Measurements from ENCODE around the gene KIF26B.

DNA sequence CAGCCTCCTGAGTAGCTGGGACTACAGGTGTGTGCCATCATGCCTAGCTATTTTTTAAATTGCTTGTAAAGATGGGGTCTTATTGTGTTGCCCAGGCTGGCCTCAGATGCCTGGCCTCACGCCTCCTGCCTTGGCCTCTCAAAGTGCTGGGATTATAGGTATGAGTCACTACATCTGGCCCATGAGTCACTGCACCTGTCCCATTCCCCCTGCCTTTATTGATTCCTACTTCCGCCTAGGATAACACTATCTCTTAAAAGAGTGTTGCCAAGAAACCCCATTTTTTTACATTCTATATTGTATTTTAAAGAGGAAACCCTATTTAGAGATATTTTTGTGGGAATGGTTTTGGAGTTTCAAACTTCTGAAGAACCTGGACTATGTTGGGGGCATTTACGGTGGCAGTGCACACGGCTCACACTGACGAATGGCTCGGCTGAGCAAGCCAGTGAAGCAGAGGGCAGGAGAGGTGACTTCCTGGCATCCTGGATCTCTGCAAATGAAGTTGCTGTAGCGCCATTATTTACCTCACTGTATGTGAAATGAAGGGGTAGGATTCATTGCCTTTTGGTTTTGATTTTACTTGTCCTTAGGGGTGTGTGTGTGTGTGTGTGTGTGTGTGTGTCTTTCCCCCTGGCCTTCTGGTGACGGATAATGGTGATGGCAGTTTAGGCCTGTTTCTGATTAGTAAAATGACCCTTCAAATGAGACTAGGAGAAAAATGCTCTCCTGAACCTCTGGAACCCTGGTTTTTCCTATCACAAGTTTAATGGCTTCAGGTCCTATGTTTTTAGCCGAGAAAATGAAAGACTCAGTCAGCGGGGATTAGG is 22.5 kb downstream of the KIF26B start:
- TF ChIP-seq, protein P1, sequence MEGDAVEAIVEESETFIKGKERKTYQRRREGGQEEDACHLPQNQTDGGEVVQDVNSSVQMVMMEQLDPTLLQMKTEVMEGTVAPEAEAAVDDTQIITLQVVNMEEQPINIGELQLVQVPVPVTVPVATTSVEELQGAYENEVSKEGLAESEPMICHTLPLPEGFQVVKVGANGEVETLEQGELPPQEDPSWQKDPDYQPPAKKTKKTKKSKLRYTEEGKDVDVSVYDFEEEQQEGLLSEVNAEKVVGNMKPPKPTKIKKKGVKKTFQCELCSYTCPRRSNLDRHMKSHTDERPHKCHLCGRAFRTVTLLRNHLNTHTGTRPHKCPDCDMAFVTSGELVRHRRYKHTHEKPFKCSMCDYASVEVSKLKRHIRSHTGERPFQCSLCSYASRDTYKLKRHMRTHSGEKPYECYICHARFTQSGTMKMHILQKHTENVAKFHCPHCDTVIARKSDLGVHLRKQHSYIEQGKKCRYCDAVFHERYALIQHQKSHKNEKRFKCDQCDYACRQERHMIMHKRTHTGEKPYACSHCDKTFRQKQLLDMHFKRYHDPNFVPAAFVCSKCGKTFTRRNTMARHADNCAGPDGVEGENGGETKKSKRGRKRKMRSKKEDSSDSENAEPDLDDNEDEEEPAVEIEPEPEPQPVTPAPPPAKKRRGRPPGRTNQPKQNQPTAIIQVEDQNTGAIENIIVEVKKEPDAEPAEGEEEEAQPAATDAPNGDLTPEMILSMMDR (IDR thresholded peaks at IDR 0.05; ENCODE audit: low read depth, low read length): no peak
- no peak for TF ChIP-seq EZH2phosphoT487 (IDR thresholded peaks at IDR 0.05; ENCODE audit: low read depth)

All from OCI-LY3 (cell line).